NB4 (cell line): ENCODE data around the gene PIK3CD.

Source experiments
- DNase-seq: peaks from one replicate; pipeline ENCODE4 v3.0.0; 2010; ENCODE audit warnings: low read depth
- H3K4me3 ChIP-seq: one replicate; pipeline ENCODE4 v1.5.1; 2011; ENCODE audit warnings: mild to moderate bottlenecking, low read depth, low read length, moderate library complexity
- CTCF ChIP-seq: IDR thresholded peaks from one replicate; pipeline ENCODE4 v1.5.1; 2012; ENCODE audit warnings: low read depth, low read length
- MAX ChIP-seq: IDR thresholded peaks from 2 replicates; pipeline ENCODE4 v1.6.1; 2011; ENCODE audit warnings: low read depth, low read length
- MYC ChIP-seq: IDR thresholded peaks from 2 replicates; pipeline ENCODE4 v1.6.1; 2011; ENCODE audit warnings: low read depth, low read length
- POLR2A ChIP-seq: IDR thresholded peaks from 2 replicates; pipeline ENCODE4 v1.6.1; 2011; ENCODE audit warnings: mild to moderate bottlenecking; ENCODE audit not compliant: insufficient read length; ENCODE audit errors: extremely low read depth

Gene PIK3CD

GRCh38 chr1:9604836-9605235, 46.7 kb upstream of the PIK3CD start:
- no peak for TF ChIP-seq MAX
- no peak for TF ChIP-seq CTCF
- TF ChIP-seq POLR2A, result no peak
- no peak for TF ChIP-seq MYC
- no peak for DNase-seq
- H3K4me3 ChIP-seq, result no peak overlapping the region

GRCh38 chr1:9605946-9606455, 45.5 kb upstream of the PIK3CD start:
- no peak overlapping the region for H3K4me3 ChIP-seq
- DNase-seq, result no peak
- no peak for TF ChIP-seq MAX

- DNase-seq, result no peak
- H3K4me3 ChIP-seq, result no peak overlapping the region
- TF ChIP-seq MAX, result no peak
- no peak for TF ChIP-seq MYC
- no peak for TF ChIP-seq CTCF
- TF ChIP-seq POLR2A, result no peak
These were observed 45.1 kb upstream of the PIK3CD start for GRCh38 chr1:9606458-9606857.

- H3K4me3 ChIP-seq, result no peak overlapping the region
- DNase-seq, result no peak
- TF ChIP-seq MYC, result no peak
- no peak for TF ChIP-seq POLR2A
- TF ChIP-seq CTCF, result no peak
- no peak for TF ChIP-seq MAX
These were observed 44.6 kb upstream of the PIK3CD start for GRCh38 chr1:9606948-9607347.

GRCh38 chr1:9607352-9607751, 44.2 kb upstream of the PIK3CD start:
- no peak overlapping the region for H3K4me3 ChIP-seq
- no peak for DNase-seq
- no peak for TF ChIP-seq POLR2A

- no peak for DNase-seq
- H3K4me3 ChIP-seq, result no peak overlapping the region
- TF ChIP-seq MAX (no peak), POLR2A (no peak), CTCF (no peak), MYC (no peak)
These were observed 41.5 kb upstream of the PIK3CD start for GRCh38 chr1:9609998-9610397.

- no peak for DNase-seq
- H3K4me3 ChIP-seq, result no peak overlapping the region
- no peak for TF ChIP-seq MAX
- no peak for TF ChIP-seq MYC
- TF ChIP-seq POLR2A, result no peak
- TF ChIP-seq CTCF, result no peak
These were observed 41.0 kb upstream of the PIK3CD start for GRCh38 chr1:9610548-9610947.
